ENCODE results near the gene HDAC4. TPM values are rescaled to one million over a fixed set of nuclear protein-coding genes. Genes with fewer than 3 reads are reported as not detected.

The HDAC4 gene
- polyA plus RNA-seq, 4 donors = 12.0 to 14.1 (median 12.6) TPM

DNA sequence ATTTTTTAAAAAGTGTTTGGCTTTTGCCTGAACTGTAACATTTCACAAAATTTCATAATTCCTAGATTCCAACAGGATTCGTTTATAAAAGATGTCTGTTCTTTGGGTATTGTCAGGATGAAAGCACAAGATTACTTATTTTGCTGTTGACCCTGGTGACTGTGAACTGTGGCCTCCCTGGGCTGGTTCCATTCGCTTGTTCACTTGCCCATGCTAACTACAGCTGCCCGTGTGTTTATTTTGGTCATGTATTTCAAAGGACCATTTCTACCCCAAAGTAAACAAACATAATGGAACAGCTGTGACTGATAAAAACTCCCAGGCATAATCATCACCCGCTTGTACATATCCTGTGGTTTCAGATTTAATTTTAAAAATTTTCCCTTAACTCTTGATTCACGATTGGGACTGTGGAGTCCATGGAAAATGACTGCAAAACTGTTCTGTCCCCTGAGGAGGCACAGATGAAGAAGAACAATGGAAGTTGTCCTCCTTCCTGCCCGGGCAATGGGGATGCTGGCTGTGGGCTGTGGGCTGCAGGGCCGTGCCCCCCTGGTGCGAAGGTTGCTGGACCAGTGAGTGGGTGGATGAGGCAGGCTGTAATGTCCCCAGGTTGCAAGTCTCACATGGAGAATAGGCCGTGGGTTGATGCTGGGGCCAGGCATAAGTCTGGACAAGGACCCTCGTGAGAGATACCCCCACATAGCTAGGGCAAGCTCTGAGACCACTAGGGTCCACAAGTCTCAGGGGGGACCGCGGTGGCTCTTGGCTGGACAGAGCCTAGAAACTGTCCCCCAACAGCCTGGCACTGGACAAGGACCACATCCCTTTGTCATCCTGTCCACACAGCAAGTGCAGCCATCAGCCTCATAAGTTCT is 28.9 kb upstream of the HDAC4 start:
- no peak for DNase-seq (ENCODE audit: low read depth in 4 of 4, low spot score in 3 of 4)

GRCh38 chr2:239425631-239426030 is 24.8 kb upstream of the HDAC4 start:
- DNase-seq (ENCODE audit: low read depth in 4 of 4, low spot score in 3 of 4) = no peak

GRCh38 chr2:239424337-239425045 is 23.7 kb upstream of the HDAC4 start:
- no peak for DNase-seq (ENCODE audit: low read depth in 4 of 4, low spot score in 3 of 4)

DNA sequence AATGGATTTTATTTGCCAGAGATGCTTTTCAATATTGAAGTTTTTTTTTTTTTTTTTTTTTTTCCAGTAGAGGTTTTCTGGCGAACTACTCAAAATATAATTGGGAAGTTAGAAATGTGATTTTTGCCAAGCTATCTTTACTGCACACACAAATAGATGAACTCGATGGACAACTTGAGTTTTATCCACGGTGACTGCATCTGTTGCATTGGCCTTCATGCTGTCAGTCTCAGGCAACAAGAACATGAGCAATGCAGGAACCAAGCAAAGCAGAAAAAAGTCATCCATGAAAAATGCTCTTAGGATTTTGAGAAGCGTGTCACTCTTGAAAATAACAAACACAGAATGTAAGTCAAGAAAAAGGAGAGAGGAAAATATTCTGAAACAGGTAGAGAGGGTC is 22.7 kb upstream of the HDAC4 start:
- DNase-seq (ENCODE audit: low read depth in 4 of 4, low spot score in 3 of 4) = no peak

DNA sequence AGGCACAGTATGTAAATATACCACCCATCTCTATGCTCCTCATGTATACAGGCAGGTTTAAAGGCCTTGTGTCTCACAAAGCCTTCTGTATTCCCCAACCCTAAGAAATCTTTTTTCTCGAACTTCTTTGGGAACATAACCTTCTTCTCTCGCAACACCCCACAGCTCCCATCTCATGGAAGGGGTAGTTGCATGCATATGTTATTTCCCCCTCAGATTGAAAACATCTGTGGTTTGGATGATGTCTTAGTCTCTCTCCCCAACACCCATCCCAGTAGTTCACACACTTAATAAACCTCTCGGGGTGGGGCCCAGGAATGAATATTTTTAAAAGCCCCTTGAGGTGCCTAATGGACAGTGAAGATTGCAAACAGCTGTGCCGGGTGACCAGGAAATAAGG is 21.0 kb upstream of the HDAC4 start:
- no peak for DNase-seq (ENCODE audit: low read depth in 4 of 4, low spot score in 3 of 4)

- no peak for DNase-seq (ENCODE audit: low read depth in 4 of 4, low spot score in 3 of 4)
Measured at GRCh38 chr2:239420082-239420481, 19.3 kb upstream of the HDAC4 start.

DNA sequence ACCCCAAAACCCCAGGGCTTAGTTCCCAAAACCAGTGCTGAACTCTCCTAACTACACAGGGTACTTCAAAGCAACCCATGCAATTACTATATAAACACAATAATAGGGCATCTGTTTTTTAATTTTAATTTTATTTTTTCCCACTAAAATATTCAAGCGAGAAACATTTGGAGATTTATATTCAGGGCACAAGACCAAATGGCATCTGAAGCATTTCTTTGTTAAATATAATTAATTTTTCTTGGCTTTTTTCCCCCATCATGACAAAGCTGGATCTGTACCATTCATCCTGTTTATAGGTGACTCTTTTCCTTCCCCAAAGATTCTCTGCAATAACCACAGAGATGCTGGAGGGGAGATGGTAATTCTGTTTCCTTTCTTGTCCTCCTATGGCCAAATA is 18.1 kb upstream of the HDAC4 start:
- no peak for DNase-seq (ENCODE audit: low read depth in 4 of 4, low spot score in 3 of 4)

GRCh38 chr2:239412905-239413603 is 12.2 kb upstream of the HDAC4 start:
- DNase-seq (ENCODE audit: low read depth in 4 of 4, low spot score in 3 of 4) = no peak

DNA sequence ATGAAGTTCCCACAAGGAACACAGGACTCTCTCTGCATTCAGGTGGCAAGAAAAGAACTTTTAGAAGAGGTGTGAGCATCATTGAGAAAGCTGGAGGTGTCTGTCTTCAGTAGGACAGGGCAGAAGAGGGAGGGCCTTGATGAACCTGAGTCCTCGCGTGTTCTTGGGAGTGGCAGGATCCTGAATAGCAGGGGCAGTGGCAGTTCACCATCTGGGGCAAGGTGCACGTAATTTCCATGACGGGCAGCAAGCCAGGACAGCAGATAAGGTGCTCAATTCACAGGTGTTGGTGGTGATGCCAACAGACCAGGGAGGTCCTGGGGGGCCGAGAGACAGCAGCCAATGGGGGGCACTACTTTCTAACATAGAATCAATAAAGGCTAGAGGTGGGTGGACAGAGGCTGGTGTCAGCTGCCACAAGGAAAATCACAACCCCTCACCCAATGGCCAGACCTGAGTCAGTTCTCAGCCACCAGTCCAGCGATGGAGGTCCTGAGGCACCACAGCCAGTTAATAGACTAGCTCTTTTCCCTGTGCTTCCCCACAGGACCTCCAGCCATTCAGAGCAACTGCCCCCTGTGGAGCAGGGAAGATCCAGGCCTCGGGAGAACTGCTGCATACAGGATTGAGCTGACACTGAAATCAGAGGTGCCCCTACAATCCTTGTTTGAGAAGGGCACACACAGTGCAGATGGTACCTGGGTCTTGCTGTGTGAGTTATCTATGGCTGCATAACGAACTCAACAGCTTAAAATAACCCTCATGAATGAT is 10.9 kb upstream of the HDAC4 start:
- DNase-seq (ENCODE audit: low read depth in 4 of 4, low spot score in 3 of 4) = no peak

DNA sequence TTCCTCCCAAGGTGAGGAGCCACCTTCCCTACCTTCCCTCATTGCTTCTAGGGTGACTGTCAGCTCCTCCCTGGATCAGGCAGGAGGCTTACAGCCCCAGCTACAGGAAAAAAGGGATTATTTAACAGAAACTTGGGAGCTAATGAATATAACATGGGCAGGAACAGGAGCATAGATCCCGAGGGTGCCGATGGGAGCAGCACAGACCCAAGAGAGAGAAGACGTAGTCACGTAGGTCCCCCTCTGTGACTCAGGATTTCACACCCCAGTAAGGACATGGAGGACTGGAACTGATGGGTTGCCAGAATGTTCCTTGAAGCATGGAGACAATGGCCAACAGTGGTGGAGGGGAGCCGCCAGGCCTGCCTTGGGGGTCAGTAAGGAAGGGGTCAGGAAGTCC is 10.3 kb upstream of the HDAC4 start:
- DNase-seq (ENCODE audit: low read depth in 4 of 4, low spot score in 3 of 4) = no peak

- no peak for DNase-seq (ENCODE audit: low read depth in 4 of 4, low spot score in 3 of 4)
Measured at GRCh38 chr2:239409976-239410375, 9.2 kb upstream of the HDAC4 start.

DNA sequence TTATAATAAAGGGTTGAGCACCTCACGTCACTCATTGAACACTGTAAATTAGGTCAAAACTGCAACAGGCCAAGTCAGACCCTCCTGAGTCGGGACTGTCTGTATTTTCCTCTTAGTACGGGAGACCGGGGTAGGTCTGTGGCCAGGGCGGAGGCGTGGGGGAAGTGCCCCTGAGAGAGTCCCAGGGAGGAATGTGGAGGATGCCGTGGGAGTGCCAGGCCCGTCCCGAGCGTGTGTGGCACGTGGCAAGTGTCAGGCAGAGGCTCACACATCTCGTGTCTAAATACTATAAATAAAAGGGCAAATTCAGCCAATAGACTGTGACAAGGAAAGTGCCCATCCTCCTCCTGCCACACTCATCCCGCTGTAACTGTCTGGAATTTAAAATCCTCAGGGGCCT is 6.3 kb upstream of the HDAC4 start:
- DNase-seq (ENCODE audit: low read depth in 4 of 4, low spot score in 3 of 4) = no peak

GRCh38 chr2:239406316-239406995 is 5.6 kb upstream of the HDAC4 start:
- no peak for DNase-seq (ENCODE audit: low read depth in 4 of 4, low spot score in 3 of 4)

- no peak for DNase-seq (ENCODE audit: low read depth in 4 of 4, low spot score in 3 of 4)
Measured at GRCh38 chr2:239405071-239405470, 4.3 kb upstream of the HDAC4 start.

GRCh38 chr2:239402666-239403065 is 1.8 kb upstream of the HDAC4 start:
- no peak for DNase-seq (ENCODE audit: low read depth in 4 of 4, low spot score in 3 of 4)

GRCh38 chr2:239401881-239402233 is 1.0 kb upstream of the HDAC4 start:
- DNase-seq (ENCODE audit: low read depth in 4 of 4, low spot score in 3 of 4) = no peak

GRCh38 chr2:239401067-239401880 is 454 bp upstream of the HDAC4 start:
- DNase-seq (ENCODE audit: low read depth in 4 of 4, low spot score in 3 of 4) = peak; percentile 96 to 99 (median 97)

GRCh38 chr2:239399921-239400595 is 762 bp downstream of the HDAC4 start:
- no peak for DNase-seq (ENCODE audit: low read depth in 4 of 4, low spot score in 3 of 4)

DNA sequence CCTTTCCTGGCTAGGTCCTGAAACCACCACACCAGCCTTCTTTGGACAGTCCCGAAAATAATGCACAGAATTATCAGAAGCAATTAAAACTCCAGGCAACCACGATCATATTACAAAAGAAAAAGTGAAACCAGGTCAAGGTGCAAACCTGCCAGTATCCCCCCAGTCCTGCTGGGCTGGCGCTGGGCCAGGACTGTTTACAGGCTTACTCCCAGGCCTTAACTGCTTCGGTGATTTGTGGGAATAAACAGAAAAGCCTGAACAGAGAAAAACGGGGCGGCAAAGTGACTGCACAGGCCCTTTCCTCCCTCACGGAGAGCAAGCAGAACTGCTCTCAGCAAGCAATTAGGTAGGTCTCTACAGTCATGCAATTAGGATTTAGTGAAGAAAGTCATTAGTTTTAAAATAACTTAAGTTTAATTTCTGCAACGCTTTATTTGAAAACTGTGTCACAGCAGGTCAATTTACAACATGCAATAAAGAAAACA is 1.3 kb downstream of the HDAC4 start:
- no peak for DNase-seq (ENCODE audit: low read depth in 4 of 4, low spot score in 3 of 4)
